ENCODE measurements around the gene AOX1. TPM values are rescaled to one million over a fixed set of nuclear protein-coding genes. Genes with fewer than 3 reads are reported as not detected.
"Not testable (repeated sequence)": the region's sequence is repeated elsewhere in the genome, so short reads cannot be mapped to it uniquely, and the experiment has no call there.

AOX1 gene
- total and polyA plus RNA-seq, 2 experiments from 2014 or later, result not detected

- DNase-seq (ENCODE audit: low read depth in 1 of 2, low spot score in 1 of 2), result no peak
- TF ChIP-seq, protein P1, sequence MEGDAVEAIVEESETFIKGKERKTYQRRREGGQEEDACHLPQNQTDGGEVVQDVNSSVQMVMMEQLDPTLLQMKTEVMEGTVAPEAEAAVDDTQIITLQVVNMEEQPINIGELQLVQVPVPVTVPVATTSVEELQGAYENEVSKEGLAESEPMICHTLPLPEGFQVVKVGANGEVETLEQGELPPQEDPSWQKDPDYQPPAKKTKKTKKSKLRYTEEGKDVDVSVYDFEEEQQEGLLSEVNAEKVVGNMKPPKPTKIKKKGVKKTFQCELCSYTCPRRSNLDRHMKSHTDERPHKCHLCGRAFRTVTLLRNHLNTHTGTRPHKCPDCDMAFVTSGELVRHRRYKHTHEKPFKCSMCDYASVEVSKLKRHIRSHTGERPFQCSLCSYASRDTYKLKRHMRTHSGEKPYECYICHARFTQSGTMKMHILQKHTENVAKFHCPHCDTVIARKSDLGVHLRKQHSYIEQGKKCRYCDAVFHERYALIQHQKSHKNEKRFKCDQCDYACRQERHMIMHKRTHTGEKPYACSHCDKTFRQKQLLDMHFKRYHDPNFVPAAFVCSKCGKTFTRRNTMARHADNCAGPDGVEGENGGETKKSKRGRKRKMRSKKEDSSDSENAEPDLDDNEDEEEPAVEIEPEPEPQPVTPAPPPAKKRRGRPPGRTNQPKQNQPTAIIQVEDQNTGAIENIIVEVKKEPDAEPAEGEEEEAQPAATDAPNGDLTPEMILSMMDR (IDR thresholded peaks at IDR 0.05; ENCODE audit: low read depth, low read length), result no peak
- H3K36me3 ChIP-seq, result no peaks in the 10 kb centered on the region
- H3K4me1 ChIP-seq (ENCODE audit: low read depth), result no peaks in the 10 kb centered on the region
- H3K27me3 ChIP-seq, result no peaks in the 10 kb centered on the region
- no peak overlapping the region for H3K27ac ChIP-seq
- H3K9me3 ChIP-seq (ENCODE audit: low read depth), result no peaks in the 10 kb centered on the region
- no peak overlapping the region for H3K4me3 ChIP-seq
These were observed 41.4 kb downstream of the AOX1 start for GRCh38 chr2:200627110-200627770.

- not testable (repeated sequence) for H3K4me1 ChIP-seq (ENCODE audit: low read depth); H3K36me3 ChIP-seq; H3K9me3 ChIP-seq (ENCODE audit: low read depth); H3K27me3 ChIP-seq; H3K4me3 ChIP-seq; H3K27ac ChIP-seq; DNase-seq (ENCODE audit: low read depth in 1 of 2, low spot score in 1 of 2)
These were observed 42.6 kb downstream of the AOX1 start for GRCh38 chr2:200628461-200628860.

- H3K27ac ChIP-seq, result no peak overlapping the region
- no peak for DNase-seq (ENCODE audit: low read depth in 1 of 2, low spot score in 1 of 2)
- no peaks in the 10 kb centered on the region for H3K4me1 ChIP-seq (ENCODE audit: low read depth)
- H3K4me3 ChIP-seq, result no peak overlapping the region
- TF ChIP-seq, protein P1 (IDR thresholded peaks at IDR 0.05; ENCODE audit: low read depth, low read length), result no peak
- no peaks in the 10 kb centered on the region for H3K9me3 ChIP-seq (ENCODE audit: low read depth)
- no peaks in the 10 kb centered on the region for H3K36me3 ChIP-seq
- no peaks in the 10 kb centered on the region for H3K27me3 ChIP-seq
These were observed 45.5 kb downstream of the AOX1 start for GRCh38 chr2:200631287-200631686.

GRCh38 chr2:200634231-200634964 lies 48.6 kb downstream of the AOX1 start:
- no peaks in the 10 kb centered on the region for H3K27me3 ChIP-seq

GRCh38 chr2:200635251-200635650 lies 49.4 kb downstream of the AOX1 start:
- DNase-seq (ENCODE audit: low read depth in 1 of 2, low spot score in 1 of 2), result peak in 1 of 2 donors; percentile 59
- no peak overlapping the region for H3K27ac ChIP-seq
- H3K4me1 ChIP-seq (ENCODE audit: low read depth), result no peaks in the 10 kb centered on the region
- H3K4me3 ChIP-seq, result no peak overlapping the region
- H3K27me3 ChIP-seq, result no peaks in the 10 kb centered on the region
- no peaks in the 10 kb centered on the region for H3K9me3 ChIP-seq (ENCODE audit: low read depth)
- TF ChIP-seq, protein P1 (IDR thresholded peaks at IDR 0.05; ENCODE audit: low read depth, low read length), result no peak
- no peaks in the 10 kb centered on the region for H3K36me3 ChIP-seq

More at GRCh38 chr2:200634231-200634964, 48.6 kb downstream of the AOX1 start:
- TF ChIP-seq, protein P1 (IDR thresholded peaks at IDR 0.05; ENCODE audit: low read depth, low read length), result no peak
- H3K36me3 ChIP-seq, result no peaks in the 10 kb centered on the region
- DNase-seq (ENCODE audit: low read depth in 1 of 2, low spot score in 1 of 2), result no peak
- H3K9me3 ChIP-seq (ENCODE audit: low read depth), result no peaks in the 10 kb centered on the region
- H3K4me3 ChIP-seq, result no peak overlapping the region
- no peak overlapping the region for H3K27ac ChIP-seq
- no peaks in the 10 kb centered on the region for H3K4me1 ChIP-seq (ENCODE audit: low read depth)

DNA sequence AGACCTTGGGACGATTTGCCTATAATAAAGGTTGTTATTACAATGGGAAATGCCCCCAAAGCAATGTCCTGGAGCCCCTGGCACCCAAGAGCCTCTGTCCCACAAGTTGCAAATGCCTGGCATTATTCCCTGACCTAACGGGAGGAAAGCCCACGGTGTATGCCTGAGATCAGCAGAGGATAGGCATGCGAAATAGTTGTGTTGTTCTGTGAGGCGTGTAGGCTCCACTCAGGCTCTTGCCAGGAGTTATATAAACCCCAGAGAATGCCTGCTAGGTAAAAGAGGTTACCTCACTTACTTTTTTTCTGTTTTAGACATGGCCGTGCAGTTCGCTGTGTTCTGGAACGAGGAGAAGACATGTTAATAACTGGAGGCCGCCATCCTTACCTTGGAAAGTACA lies 52.1 kb downstream of the AOX1 start:
- TF ChIP-seq, protein P1 (IDR thresholded peaks at IDR 0.05; ENCODE audit: low read depth, low read length), result no peak
- H3K4me1 ChIP-seq (ENCODE audit: low read depth), result no peaks in the 10 kb centered on the region
- DNase-seq (ENCODE audit: low read depth in 1 of 2, low spot score in 1 of 2), result no peak
- no peaks in the 10 kb centered on the region for H3K36me3 ChIP-seq
- H3K27me3 ChIP-seq, result no peaks in the 10 kb centered on the region
- no peaks in the 10 kb centered on the region for H3K9me3 ChIP-seq (ENCODE audit: low read depth)
- H3K27ac ChIP-seq, result no peak overlapping the region
- no peak overlapping the region for H3K4me3 ChIP-seq
